GM12878 (cell line): ENCODE results near the gene IGFBP6.

Experiments used
- ATF7 ChIP-seq: fragments of 450-650 bp; IDR thresholded peaks from 2 replicates; pipeline ENCODE4 v1.6.1; 2016; ENCODE audit warnings: low read depth, mild to moderate bottlenecking
- CBX3 ChIP-seq: fragments of 200-600 bp; sonication (generic); IDR thresholded peaks from 2 replicates; pipeline ENCODE4 v1.6.1; 2016; ENCODE audit warnings: low read depth, borderline replicate concordance
- EZH2 ChIP-seq: IDR thresholded peaks from 2 replicates; pipeline ENCODE4 v1.6.1; 2012; ENCODE audit warnings: low read depth, mild to moderate bottlenecking, control low read depth, inconsistent platforms, low read length, borderline replicate concordance; ENCODE audit not compliant: control insufficient read depth
- HDAC6 ChIP-seq: fragments of 200-600 bp; sonication (generic); IDR thresholded peaks from one replicate; pipeline ENCODE4 v1.8.0; 2017; ENCODE audit warnings: antibody characterized with exemption; ENCODE audit not compliant: unreplicated experiment
- IKZF1 ChIP-seq: fragments of 450-650 bp; conservative IDR thresholded peaks from 2 replicates; pipeline ENCODE4 v1.6.1; 2017; ENCODE audit warnings: antibody characterized with exemption, mild to moderate bottlenecking
- LARP7 ChIP-seq: fragments of 450-650 bp; IDR thresholded peaks from 2 replicates; pipeline ENCODE4 v1.6.1; 2017; ENCODE audit warnings: mild to moderate bottlenecking
- MYC ChIP-seq: IDR thresholded peaks from 2 replicates; pipeline ENCODE4 v1.6.1; 2011; ENCODE audit warnings: mild to moderate bottlenecking, low read length, moderate library complexity, inconsistent platforms; ENCODE audit not compliant: insufficient read depth, insufficient replicate concordance, insufficient read length, severe bottlenecking
- POLR2A ChIP-seq: IDR thresholded peaks from 2 replicates; pipeline ENCODE4 v1.6.1; 2011; ENCODE audit warnings: low read depth, mild to moderate bottlenecking, low read length
- RAD21 ChIP-seq: IDR thresholded peaks from 2 replicates; pipeline ENCODE4 v1.6.1; 2011; ENCODE audit warnings: mild to moderate bottlenecking, low read depth, low read length, moderate library complexity; ENCODE audit not compliant: insufficient read depth
- RBBP5 ChIP-seq: fragments of 200-600 bp; sonication (generic); conservative IDR thresholded peaks from 2 replicates; pipeline ENCODE4 v1.6.1; 2016
- RCOR1 ChIP-seq: conservative IDR thresholded peaks from 2 replicates; pipeline ENCODE4 v1.6.1; 2012; ENCODE audit warnings: low read depth, low read length, improper control_type of control experiment
- SREBF2 ChIP-seq: IDR thresholded peaks from 2 replicates; pipeline ENCODE4 v1.6.1; 2012; ENCODE audit warnings: mild to moderate bottlenecking, low read length
- TF ChIP-seq, protein P1 (sequence below), 3 experiments: IDR thresholded peaks in 2 of 3; conservative IDR thresholded peaks in 1 of 3; 2 replicates each; pipeline ENCODE4 v1.5.1; 2011; ENCODE audit warnings: low read depth in 3 of 3, low read length in 3 of 3, mild to moderate bottlenecking in 3 of 3, control low read depth in 2 of 3, moderate library complexity in 2 of 3, inconsistent platforms in 1 of 3, mixed read lengths in 1 of 3; ENCODE audit not compliant: control insufficient read depth in 2 of 3, insufficient read depth in 1 of 3; ENCODE audit errors: extremely low read depth in 1 of 3

- peak; percentile 47; the same call in 1 of the 2 replicates for TF ChIP-seq POLR2A
- no peak for TF ChIP-seq IKZF1
- TF ChIP-seq LARP7: no peak
- TF ChIP-seq EZH2: no peak
- TF ChIP-seq, protein P1, sequence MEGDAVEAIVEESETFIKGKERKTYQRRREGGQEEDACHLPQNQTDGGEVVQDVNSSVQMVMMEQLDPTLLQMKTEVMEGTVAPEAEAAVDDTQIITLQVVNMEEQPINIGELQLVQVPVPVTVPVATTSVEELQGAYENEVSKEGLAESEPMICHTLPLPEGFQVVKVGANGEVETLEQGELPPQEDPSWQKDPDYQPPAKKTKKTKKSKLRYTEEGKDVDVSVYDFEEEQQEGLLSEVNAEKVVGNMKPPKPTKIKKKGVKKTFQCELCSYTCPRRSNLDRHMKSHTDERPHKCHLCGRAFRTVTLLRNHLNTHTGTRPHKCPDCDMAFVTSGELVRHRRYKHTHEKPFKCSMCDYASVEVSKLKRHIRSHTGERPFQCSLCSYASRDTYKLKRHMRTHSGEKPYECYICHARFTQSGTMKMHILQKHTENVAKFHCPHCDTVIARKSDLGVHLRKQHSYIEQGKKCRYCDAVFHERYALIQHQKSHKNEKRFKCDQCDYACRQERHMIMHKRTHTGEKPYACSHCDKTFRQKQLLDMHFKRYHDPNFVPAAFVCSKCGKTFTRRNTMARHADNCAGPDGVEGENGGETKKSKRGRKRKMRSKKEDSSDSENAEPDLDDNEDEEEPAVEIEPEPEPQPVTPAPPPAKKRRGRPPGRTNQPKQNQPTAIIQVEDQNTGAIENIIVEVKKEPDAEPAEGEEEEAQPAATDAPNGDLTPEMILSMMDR (IDR thresholded peaks at IDR 0.05 in 2 of 3, conservative IDR thresholded peaks at IDR 0.05 in 1 of 3; ENCODE audit: control insufficient read depth in 2 of 3, extremely low read depth in 1 of 3, insufficient read depth in 1 of 3, low read depth in 3 of 3, low read length in 3 of 3): peak; percentile 8 to 31 (median 21); a peak in 3 of 6 replicates
- TF ChIP-seq ATF7: no peak
- TF ChIP-seq RBBP5: no peak
- TF ChIP-seq RCOR1: no peak
- no peak for TF ChIP-seq SREBF2
- TF ChIP-seq RAD21: no peak
- no peak for TF ChIP-seq CBX3
- TF ChIP-seq MYC: no peak
- no peak for TF ChIP-seq HDAC6
Observed at GRCh38 chr12:53061404-53062010, 36.0 kb upstream of the IGFBP6 start.
